NCI-H748 (cell line): ENCODE results near the gene LGALS3.

ENCODE experiments used
- DNase-seq: peaks from one replicate; lab custom pipeline; 2025; ENCODE audit not compliant: unreplicated experiment; lab: John Stamatoyannopoulos, UW

The LGALS3 gene

GRCh38 chr14:55130196-55130550 lies 1.1 kb downstream of the LGALS3 start:
- DNase-seq, result peak; percentile 28

- DNase-seq, result no peak
Measured at GRCh38 chr14:55131370-55132137, 2.5 kb downstream of the LGALS3 start.

GRCh38 chr14:55133416-55133815 lies 4.4 kb downstream of the LGALS3 start:
- no peak for DNase-seq

DNA sequence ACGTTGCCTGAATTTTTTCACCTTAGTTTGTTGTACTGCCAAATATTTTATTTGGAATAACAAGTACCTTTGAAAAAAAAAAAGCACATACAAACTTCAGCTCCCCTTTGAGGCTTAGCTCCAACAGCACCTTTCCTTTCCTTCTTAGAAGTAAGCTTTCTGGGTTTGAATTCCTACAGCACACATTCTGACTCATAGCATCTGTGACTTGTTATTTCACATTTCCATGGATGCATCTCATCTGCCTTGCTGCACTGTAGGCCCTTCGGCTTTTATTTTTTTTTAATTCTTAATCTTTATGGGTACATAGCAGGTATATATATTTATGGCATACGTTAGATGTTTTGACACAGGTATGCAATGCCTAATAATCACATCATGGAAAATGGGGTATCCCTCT lies 7.2 kb downstream of the LGALS3 start:
- DNase-seq, result no peak

DNA sequence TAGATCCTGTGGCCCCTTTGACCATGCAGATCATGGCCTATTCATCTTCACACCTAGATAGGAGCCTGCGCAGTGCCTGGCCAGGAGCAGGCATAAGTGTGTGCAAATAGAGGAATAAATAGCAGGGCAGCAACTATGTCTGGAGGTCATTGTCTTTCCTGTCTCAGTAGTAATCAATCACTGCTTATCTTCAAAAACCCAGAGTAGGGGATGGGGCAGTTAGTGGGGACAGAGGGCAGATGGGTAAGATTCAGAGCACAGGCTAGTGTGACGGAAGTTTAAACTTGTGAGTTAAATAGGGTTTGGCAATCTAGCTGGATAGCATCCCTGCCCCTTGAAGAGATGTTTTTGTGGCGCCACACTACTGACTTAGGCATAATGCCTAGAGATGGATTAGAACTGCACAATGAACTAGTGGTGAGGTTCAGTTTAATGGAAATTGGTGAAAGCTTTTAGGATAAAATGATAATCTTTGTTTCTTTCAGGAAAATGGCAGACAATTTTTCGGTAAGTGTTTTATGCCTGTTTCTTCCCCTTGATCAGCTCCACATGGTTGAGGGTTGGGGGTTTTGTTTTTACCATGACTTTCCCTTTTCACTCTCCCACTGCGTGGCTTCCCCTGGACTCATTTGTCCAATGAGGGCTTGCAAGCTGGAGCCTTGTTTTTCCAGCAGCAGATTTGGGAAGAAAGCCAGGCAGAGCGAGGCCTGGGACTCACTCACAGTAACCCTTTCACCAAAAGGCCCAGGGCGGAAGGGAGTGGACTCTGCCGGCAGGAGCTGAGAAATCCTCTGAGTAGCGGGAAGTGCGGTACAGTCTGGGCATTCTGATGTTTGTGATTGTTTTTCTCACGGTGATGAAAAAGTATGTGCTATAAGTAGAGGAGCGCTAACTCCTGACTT lies 8.1 kb downstream of the LGALS3 start:
- no peak for DNase-seq

DNA sequence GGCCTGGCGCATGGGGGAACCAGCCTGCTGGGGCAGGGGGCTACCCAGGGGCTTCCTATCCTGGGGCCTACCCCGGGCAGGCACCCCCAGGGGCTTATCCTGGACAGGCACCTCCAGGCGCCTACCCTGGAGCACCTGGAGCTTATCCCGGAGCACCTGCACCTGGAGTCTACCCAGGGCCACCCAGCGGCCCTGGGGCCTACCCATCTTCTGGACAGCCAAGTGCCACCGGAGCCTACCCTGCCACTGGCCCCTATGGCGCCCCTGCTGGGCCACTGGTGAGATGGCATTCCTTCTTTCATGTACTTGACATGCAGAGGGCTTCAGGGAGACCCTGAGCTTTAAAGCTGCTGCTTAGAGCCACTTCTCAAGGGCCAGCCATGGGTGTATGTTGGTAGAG lies 9.0 kb downstream of the LGALS3 start:
- no peak for DNase-seq

DNA sequence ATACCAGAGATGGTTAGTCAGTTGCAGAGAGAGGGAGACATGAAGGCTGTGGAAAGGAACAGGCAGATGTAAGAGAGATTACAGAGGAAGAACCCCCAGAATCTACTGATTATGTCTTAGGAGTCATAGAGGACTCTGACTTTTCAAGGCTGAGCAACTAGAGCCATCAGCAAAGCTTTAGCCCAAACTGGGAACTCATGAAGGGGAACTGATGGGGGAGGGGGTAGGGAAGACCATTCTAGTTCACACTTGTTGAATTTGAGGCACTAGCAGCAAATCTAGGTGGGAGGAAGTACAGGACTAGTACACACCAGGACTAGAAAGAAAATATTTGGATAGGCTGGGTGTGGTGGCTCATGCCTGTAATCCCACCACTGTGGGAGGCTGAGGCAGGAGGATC lies 10.1 kb downstream of the LGALS3 start:
- no peak for DNase-seq

DNA sequence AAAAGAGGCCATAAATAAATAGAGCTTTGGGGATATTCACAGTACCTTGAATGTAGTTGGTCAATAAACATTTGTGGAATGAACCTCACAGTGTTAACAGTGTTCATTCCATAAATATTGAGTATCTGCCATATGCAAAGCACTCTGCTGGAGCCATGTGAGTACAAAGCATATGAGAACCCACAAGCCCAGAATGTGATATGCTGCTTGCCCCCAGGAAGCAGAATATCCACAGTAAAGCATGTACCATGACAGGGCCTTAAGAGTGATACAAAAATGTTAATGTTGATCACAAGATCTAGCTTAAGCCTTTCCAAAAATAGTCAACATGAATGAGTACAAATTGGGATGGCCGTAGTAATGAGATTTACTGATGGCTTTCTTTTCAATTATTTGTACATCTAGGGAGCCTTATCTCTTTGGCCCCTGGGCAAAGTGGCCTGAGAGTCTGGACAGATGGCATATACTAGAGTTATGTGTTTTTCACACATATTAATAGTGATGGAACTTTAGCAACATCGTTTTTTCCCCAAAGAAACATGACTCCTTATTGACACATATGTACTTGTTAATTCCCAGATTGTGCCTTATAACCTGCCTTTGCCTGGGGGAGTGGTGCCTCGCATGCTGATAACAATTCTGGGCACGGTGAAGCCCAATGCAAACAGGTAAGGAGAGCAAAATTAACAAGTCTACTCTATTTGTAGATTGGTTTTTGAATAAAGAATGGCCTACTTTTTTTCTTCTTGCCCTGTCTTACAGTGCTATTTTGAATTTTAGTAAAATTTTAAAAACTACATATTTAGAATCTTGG lies 10.9 kb downstream of the LGALS3 start:
- no peak for DNase-seq

GRCh38 chr14:55141825-55142224 lies 12.8 kb downstream of the LGALS3 start:
- no peak for DNase-seq

DNA sequence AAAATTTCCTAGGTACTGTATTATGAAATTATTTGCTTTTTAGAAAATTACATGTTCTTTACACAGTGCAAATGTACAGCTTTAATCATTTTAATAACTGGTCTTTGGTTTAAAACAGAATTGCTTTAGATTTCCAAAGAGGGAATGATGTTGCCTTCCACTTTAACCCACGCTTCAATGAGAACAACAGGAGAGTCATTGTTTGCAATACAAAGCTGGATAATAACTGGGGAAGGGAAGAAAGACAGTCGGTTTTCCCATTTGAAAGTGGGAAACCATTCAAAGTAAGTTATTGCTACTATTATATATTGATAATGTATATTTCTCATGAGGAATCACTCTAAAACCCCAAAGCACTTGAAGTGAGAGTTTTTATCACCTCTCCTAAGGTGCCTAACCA lies 13.4 kb downstream of the LGALS3 start:
- no peak for DNase-seq

DNA sequence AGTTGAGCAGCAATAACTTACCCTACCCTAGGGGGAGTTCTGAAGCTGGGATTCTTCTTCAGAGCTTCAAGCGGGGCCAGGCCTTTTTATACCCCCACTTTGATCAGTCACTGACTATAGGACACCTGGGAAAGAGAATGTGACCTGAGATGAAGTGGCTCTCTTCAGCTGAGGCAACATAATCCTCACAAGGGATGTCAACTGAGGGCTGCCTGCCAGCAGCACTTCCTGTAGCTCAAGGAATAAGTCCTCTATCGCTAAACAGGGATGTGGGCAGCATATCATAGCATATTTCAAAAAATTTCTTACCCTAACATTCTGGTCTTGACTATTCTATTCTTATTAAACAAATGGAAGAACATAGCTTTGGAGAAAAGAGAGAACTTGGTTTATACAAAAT lies 17.4 kb downstream of the LGALS3 start:
- no peak for DNase-seq

- DNase-seq, result no peak
Measured at GRCh38 chr14:55151601-55152000, 22.5 kb downstream of the LGALS3 start.

- DNase-seq, result no peak
Measured at GRCh38 chr14:55152052-55152753, 23.2 kb downstream of the LGALS3 start.

GRCh38 chr14:55153951-55154350 lies 24.9 kb downstream of the LGALS3 start:
- no peak for DNase-seq

DNA sequence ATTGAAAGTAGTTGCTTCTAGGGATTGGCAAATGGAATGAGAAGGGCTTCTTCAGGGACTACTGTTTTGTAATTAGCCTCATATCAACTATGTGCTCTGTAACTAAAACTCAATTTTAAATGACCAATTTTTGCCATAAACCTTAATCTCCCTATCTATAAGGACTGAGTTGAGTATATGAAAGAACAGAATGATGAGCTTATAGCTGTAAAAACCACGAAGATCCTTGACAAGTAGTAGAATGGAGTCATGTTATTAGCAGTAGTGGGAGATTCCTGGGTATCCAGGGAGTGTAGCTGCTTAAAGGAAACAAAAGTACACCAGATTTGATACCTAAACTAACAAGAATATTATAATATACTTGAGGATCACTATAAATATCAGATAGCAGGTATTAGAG lies 28.0 kb downstream of the LGALS3 start:
- DNase-seq, result no peak

GRCh38 chr14:55158412-55158811 lies 29.4 kb downstream of the LGALS3 start:
- no peak for DNase-seq

DNA sequence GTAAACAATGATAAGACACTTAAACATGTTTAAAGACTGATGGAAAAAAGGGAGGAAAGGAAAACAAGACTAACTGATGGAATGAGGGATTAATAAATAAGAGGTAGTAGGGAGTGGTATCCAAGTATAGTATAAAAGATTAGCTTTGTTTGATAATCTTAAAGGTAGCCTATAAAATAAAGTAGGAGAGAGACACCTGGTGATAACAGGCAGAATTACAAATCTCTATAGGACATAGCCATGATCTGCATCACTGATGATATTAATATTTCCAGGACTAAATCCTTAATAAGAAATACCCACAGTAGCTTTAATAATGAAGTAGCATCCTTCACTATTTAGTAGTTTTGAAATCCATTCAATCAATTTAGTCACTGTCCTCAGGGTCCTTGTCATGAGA lies 31.9 kb downstream of the LGALS3 start:
- peak; percentile 30 for DNase-seq

GRCh38 chr14:55170526-55170925 lies 41.5 kb downstream of the LGALS3 start:
- DNase-seq, result no peak

GRCh38 chr14:55180006-55180405 lies 51.0 kb downstream of the LGALS3 start:
- no peak for DNase-seq

DNA sequence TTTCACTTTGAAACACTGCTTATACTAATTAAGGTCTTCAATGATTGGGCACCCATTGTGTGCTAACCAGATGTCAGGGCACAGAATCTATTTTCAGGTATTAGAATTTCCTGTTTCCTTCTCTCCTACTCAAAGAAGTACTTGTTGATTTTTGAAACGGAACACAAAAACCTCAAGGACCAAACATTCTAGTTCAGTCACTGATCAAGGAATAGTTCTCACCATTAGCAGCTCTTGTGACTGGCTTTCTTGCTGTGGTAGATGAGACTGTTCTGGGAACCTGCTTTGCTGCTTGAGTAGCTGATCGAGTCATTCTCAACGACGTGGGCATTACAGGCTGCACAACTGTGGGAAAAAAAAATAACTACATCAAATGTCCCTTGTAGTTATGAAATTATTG lies 51.4 kb downstream of the LGALS3 start:
- DNase-seq, result no peak
